Stomach smooth muscle (tissue), 2 donors: ENCODE data around the gene SLC39A8.
A peak's percentile ranks its signal among the peaks of the same experiment; 100 is the strongest.
"Not testable (repeated sequence)": the region's sequence is repeated elsewhere in the genome, so short reads cannot be mapped to it uniquely, and the experiment has no call there.

Experiments used
- H3K27ac ChIP-seq: one replicate; pipeline ENCODE4 v1.7.0; 2013; ENCODE audit warnings: mild to moderate bottlenecking, low read length, inconsistent platforms
- H3K27me3 ChIP-seq, 2 donors: one replicate each; pipeline ENCODE4 v1.7.0; 2013; ENCODE audit warnings: low read length in 2 of 2; ENCODE audit not compliant: insufficient read depth in 2 of 2, control insufficient read depth in 1 of 2
- H3K36me3 ChIP-seq, 2 donors: one replicate each; pipeline ENCODE4 v1.7.0; 2013; ENCODE audit warnings: low read length in 2 of 2; ENCODE audit not compliant: control insufficient read depth in 2 of 2, insufficient read depth in 2 of 2
- H3K4me1 ChIP-seq: one replicate; pipeline ENCODE4 v1.7.0; 2013; ENCODE audit warnings: low read length; ENCODE audit not compliant: control insufficient read depth, insufficient read depth
- H3K4me3 ChIP-seq, 2 donors: one replicate each; pipeline ENCODE4 v1.7.0; 2013; ENCODE audit warnings: low read length in 2 of 2
- H3K9ac ChIP-seq, 2 donors: one replicate each; pipeline ENCODE4 v1.7.0; 2013; ENCODE audit warnings: low read length in 2 of 2, mild to moderate bottlenecking in 1 of 2
- H3K9me3 ChIP-seq, 2 donors: one replicate each; pipeline ENCODE4 v1.7.0; 2013; ENCODE audit warnings: low read length in 2 of 2; ENCODE audit not compliant: control insufficient read depth in 2 of 2
- donor health status: healthy.
- donor health status: Pancreatic carcinoma.

SLC39A8 gene

DNA sequence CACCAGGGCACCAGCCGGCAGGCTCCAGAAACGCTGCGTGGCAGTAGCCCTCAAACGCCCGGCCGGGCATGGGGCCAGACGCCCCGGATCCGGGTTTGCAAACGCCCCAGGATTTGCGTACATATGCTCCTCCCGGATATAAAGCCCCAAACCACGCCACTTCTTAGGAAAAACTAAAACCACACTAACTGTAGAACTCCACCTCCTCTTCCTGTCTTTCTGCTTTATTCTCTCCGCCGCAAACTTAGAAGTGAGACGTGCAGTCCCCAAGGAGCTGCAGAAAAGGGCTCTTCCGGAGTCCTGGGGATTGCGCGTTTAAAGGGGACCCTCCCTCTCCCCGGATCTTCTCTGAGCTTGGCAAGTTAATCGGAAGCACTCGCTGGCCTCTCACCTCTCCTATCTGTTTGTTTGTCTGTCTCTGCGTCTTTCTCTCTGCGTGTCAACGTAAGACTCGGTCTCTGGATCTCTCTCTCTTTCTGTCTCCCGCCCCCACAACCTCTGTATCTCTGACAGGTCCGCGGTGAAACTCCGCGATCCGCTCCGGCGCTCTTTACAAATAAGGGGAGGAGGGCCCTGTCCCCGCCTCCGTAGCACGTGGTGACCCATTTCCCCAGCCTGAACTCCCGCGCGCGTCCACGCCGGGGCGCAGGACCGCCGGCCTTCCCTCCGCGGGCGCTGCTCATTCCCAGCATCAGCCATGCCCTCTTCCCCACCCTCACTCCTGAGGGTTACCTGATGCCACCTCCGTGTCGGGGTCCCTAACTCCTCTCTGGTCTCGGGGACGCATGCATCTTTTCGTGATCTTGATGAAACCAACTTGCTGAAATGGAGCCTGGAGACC lies at the start of gene SLC39A8:
Gene SLC39A8, minus strand, starts transcription at position 529 of the 841 bp plus-strand sequence. CDS start 820 bp downstream, outside the sequence.
- no peaks in the 10 kb centered on the region for H3K27me3 ChIP-seq
- no peaks in the 10 kb centered on the region for H3K36me3 ChIP-seq
- peak within 1 kb of the TSS; percentile 81 to 87 for H3K4me3 ChIP-seq
- no peaks in the 10 kb centered on the region for H3K9me3 ChIP-seq
- H3K27ac ChIP-seq, result peak within 1 kb of the TSS; percentile 18
- H3K9ac ChIP-seq, result peak within 1 kb of the TSS; percentile 62 to 68
- peaks cover 3% of the 10 kb centered on the region for H3K4me1 ChIP-seq

- Histone ChIP-seq H3K9me3 (no peaks in the 10 kb centered on the region), H3K27me3 (no peaks in the 10 kb centered on the region)
Observed at GRCh38 chr4:102392033-102392744, 46.9 kb upstream of the SLC39A8 start.

GRCh38 chr4:102390438-102390837 lies 45.2 kb upstream of the SLC39A8 start:
- Histone ChIP-seq H3K4me3 (no peak overlapping the region), H3K9me3 (no peaks in the 10 kb centered on the region), H3K36me3 (no peaks in the 10 kb centered on the region), H3K9ac (no peak overlapping the region), H3K27ac (no peak overlapping the region), H3K4me1 (no peaks in the 10 kb centered on the region), H3K27me3 (no peaks in the 10 kb centered on the region)

More at GRCh38 chr4:102392033-102392744, 46.9 kb upstream of the SLC39A8 start:
- H3K4me1 ChIP-seq, result no peaks in the 10 kb centered on the region
- no peak overlapping the region for H3K9ac ChIP-seq
- H3K4me3 ChIP-seq, result no peak overlapping the region
- H3K27ac ChIP-seq, result no peak overlapping the region
- H3K36me3 ChIP-seq, result no peaks in the 10 kb centered on the region

- Histone ChIP-seq H3K4me3 (no peak overlapping the region), H3K9ac (no peak overlapping the region), H3K4me1 (no peaks in the 10 kb centered on the region), H3K27ac (no peak overlapping the region), H3K9me3 (no peaks in the 10 kb centered on the region), H3K36me3 (no peaks in the 10 kb centered on the region), H3K27me3 (no peaks in the 10 kb centered on the region)
Observed at GRCh38 chr4:102388611-102389010, 43.3 kb upstream of the SLC39A8 start.

DNA sequence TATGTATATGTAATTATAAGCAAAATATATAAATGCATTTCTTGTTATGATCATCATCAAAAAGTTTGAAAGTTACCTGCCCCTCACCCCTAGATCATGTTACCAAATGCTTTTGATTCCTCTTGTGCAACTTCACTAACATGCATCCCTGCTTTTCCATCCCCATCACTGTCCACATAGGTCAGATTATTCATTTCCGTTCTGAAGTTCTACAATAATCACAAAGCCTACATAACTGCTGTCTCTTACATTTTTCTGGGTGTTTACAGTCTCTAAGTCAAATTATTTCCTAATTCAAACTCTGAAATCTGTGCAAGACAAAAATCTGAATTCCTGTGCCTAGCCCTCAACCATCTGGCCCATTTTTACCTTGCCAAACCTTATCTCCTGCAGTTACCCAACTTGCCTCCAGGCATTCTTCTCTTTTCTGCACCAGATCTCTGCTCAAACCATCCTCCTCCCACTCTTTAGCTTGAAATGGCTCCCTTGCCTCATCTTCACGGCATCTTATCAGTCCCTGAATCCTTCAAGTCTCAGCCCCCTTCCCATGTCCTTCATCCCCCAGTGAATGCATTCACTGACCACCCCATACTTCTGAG lies 42.4 kb upstream of the SLC39A8 start:
- H3K27ac ChIP-seq, result no peak overlapping the region
- no peak overlapping the region for H3K9ac ChIP-seq
- H3K9me3 ChIP-seq, result no peaks in the 10 kb centered on the region
- H3K27me3 ChIP-seq, result no peaks in the 10 kb centered on the region
- no peaks in the 10 kb centered on the region for H3K36me3 ChIP-seq
- no peak overlapping the region for H3K4me3 ChIP-seq
- H3K4me1 ChIP-seq, result no peaks in the 10 kb centered on the region

DNA sequence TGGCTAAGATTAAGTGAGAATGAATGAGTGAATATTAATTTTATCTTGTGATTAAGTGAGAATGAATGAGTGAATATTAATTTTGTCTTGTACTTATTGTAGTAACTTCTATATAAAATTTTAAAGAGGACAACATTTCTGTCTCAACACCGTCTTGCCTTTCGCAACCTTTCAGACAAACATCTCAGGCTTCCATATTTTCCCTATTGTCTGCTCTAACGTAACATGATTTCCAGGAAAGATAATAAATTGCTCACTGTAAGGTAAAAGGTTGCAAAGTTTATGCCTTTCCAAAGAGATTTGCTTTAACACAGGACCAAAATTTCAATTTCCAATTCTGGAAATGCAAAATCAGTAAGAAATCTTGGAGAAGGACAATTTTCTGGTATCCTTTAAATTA lies 41.7 kb upstream of the SLC39A8 start:
- Histone ChIP-seq H3K4me3 (no peak overlapping the region), H3K27me3 (no peaks in the 10 kb centered on the region), H3K36me3 (no peaks in the 10 kb centered on the region), H3K9ac (no peak overlapping the region), H3K27ac (no peak overlapping the region), H3K9me3 (no peaks in the 10 kb centered on the region), H3K4me1 (no peaks in the 10 kb centered on the region)

GRCh38 chr4:102380253-102380652 lies 35.0 kb upstream of the SLC39A8 start:
- not testable (repeated sequence) for H3K4me3 ChIP-seq, H3K4me1 ChIP-seq, H3K27ac ChIP-seq, H3K9ac ChIP-seq, H3K36me3 ChIP-seq, H3K9me3 ChIP-seq, H3K27me3 ChIP-seq

GRCh38 chr4:102362922-102363432 lies 17.7 kb upstream of the SLC39A8 start:
- H3K9me3 ChIP-seq, result no peaks in the 10 kb centered on the region
- no peak overlapping the region for H3K4me3 ChIP-seq
- H3K9ac ChIP-seq, result no peak overlapping the region
- no peaks in the 10 kb centered on the region for H3K4me1 ChIP-seq
- H3K27ac ChIP-seq, result no peak overlapping the region
- no peaks in the 10 kb centered on the region for H3K27me3 ChIP-seq
- no peaks in the 10 kb centered on the region for H3K36me3 ChIP-seq

DNA sequence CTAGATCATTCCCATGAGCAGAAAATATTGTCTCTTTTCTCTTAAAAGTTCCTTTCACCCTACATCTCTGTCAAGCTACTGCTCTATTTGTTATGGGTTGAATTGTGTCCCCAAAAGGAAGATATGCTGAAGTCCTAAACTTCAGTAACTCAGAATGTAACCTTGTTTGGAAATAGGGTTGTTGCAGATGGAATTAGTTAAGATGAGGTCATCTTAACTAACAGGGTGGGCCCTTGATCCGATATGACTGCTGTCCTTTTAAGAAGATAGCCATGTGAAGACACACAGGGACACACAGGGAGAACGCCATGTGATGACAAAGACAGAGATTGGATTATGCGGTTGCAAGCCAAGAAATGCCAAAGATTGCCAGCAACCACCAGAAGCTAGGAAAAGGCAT lies 12.8 kb upstream of the SLC39A8 start:
- Histone ChIP-seq H3K27ac (no peak overlapping the region), H3K27me3 (no peaks in the 10 kb centered on the region), H3K4me3 (no peak overlapping the region), H3K36me3 (no peaks in the 10 kb centered on the region), H3K4me1 (no peaks in the 10 kb centered on the region), H3K9ac (no peak overlapping the region), H3K9me3 (no peaks in the 10 kb centered on the region)

GRCh38 chr4:102357637-102358036 lies 12.4 kb upstream of the SLC39A8 start:
- H3K4me1 ChIP-seq, H3K36me3 ChIP-seq, H3K9ac ChIP-seq, H3K27me3 ChIP-seq, H3K27ac ChIP-seq, H3K9me3 ChIP-seq, H3K4me3 ChIP-seq: not testable (repeated sequence)
